GM23248 (cell line): Measurements from ENCODE around the gene LUZP2.

Experiments
- EZH2 ChIP-seq: fragments of 200-600 bp; sonication (generic); IDR thresholded peaks from 2 replicates; pipeline ENCODE4 v1.6.1; 2018; ENCODE audit warnings: antibody characterized with exemption, mild to moderate bottlenecking; ENCODE audit not compliant: insufficient read depth, poor library complexity, severe bottlenecking
- EZH2phosphoT487 ChIP-seq: fragments of 200-600 bp; sonication (generic); IDR thresholded peaks from 2 replicates; pipeline ENCODE4 v1.6.1; 2018; ENCODE audit warnings: antibody characterized with exemption, moderate library complexity, mild to moderate bottlenecking, low read depth; ENCODE audit not compliant: insufficient read depth

GRCh38 chr11:24543771-24544170 is 46.9 kb downstream of the LUZP2 start:
- no peak for TF ChIP-seq EZH2phosphoT487
- TF ChIP-seq EZH2, result no peak
